Measurements from ENCODE around the gene SMIM13.
"Not testable (repeated sequence)": the region's sequence is repeated elsewhere in the genome, so short reads cannot be mapped to it uniquely, and the experiment has no call there.

DNA sequence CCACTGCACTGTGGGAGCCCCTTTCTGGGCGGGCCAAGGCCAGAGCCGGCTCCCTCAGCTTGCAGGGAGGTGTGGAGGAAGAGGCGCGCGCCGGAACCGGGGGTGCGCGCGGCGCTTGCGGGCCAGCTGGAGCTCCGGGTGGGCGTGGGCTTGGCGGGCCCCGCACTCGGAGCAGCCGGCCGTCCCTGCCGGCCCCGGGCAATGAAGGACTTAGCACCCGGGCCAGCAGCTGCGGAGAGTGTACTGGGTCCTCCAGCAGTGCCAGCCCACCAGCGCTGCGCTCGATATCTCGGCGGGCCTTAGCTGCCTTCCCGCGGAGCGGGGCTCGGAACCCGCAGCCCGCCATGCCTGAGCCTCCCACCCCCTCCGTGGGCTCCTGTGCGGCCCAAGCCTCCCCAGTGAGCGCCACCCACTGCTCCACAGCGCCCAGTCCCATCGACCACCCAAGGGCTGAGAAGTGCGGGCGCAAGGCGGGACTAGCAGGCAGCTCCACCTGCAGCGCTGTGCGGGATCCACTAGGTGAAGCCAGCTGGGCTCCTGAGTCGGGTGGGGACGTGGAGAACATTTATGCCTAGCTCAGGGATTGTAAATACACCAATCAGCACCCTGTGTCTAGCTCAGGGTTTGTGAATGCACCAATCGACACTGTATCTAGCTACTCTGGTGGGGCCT is 6.4 kb upstream of the SMIM13 start:
- not testable (repeated sequence) for TF ChIP-seq CTCF (IDR thresholded peaks at IDR 0.05; ENCODE audit: borderline replicate concordance, extremely low read depth, low read length, poor library complexity, severe bottlenecking); EZH2 (IDR thresholded peaks at IDR 0.05; ENCODE audit: borderline replicate concordance, low read depth, low read length, severe bottlenecking)
